SU-DHL-6 (cell line): ENCODE measurements around the gene MPC2.

ENCODE experiments used
- H2AFZ ChIP-seq: fragments of 200-600 bp; sonication (generic); 2 replicates; pipeline ENCODE4 v1.6.1; 2014; ENCODE audit warnings: low read depth, mild to moderate bottlenecking, moderate library complexity, mixed read lengths, antibody characterized with exemption, low read length; ENCODE audit not compliant: severe bottlenecking
- H3F3A ChIP-seq: fragments of 200-600 bp; shearing (Covaris generic); 2 replicates; pipeline ENCODE4 v1.6.0; 2016; ENCODE audit warnings: antibody characterized with exemption, mild to moderate bottlenecking; ENCODE audit not compliant: insufficient read depth
- H3K27ac ChIP-seq: fragments of 200-600 bp; sonication (generic); 2 replicates; pipeline ENCODE4 v1.5.1; 2016; ENCODE audit warnings: low read depth, mild to moderate bottlenecking, low read length, moderate library complexity, mixed read lengths
- H3K27me3 ChIP-seq: fragments of 200-600 bp; sonication (generic), shearing (Covaris generic); 2 replicates; pipeline ENCODE4 v1.6.0; 2014; ENCODE audit warnings: mild to moderate bottlenecking, low read length
- H3K36me3 ChIP-seq: fragments of 200-600 bp; sonication (generic); 2 replicates; pipeline ENCODE4 v1.6.1; 2014; ENCODE audit warnings: mild to moderate bottlenecking, low read length, mixed read lengths
- H3K4me2 ChIP-seq: fragments of 300-600, 200-600 bp; shearing (Covaris generic), sonication (generic); 2 replicates; pipeline ENCODE4 v1.6.0; 2014; ENCODE audit warnings: low read length, low read depth, mild to moderate bottlenecking; ENCODE audit not compliant: poor library complexity, severe bottlenecking
- H3K4me3 ChIP-seq: fragments of 200-600 bp; sonication (generic); 2 replicates; pipeline ENCODE4 v1.5.1; 2014; ENCODE audit warnings: antibody characterized with exemption, low read length, mild to moderate bottlenecking, mixed read lengths; ENCODE audit not compliant: insufficient read depth, poor library complexity, severe bottlenecking
- H3K79me2 ChIP-seq: fragments of 200-600 bp; sonication (generic); 2 replicates; pipeline ENCODE4 v1.6.1; 2014; ENCODE audit warnings: mild to moderate bottlenecking, low read length, moderate library complexity; ENCODE audit not compliant: insufficient read depth
- H3K9ac ChIP-seq: fragments of 200-600 bp; sonication (generic); 2 replicates; pipeline ENCODE4 v1.7.0; 2014; ENCODE audit warnings: mild to moderate bottlenecking, low read length
- H3K9me2 ChIP-seq: fragments of 200-600 bp; sonication (generic); replicated peaks from 2 replicates; pipeline ENCODE4 v1.6.1; 2014; ENCODE audit warnings: low read length; ENCODE audit not compliant: insufficient read depth
- H3K9me3 ChIP-seq: fragments of 200-600 bp; sonication (generic); 2 replicates; pipeline ENCODE4 v1.6.1; 2014; ENCODE audit warnings: low read length, mixed read lengths; ENCODE audit not compliant: insufficient read depth
- H4K20me1 ChIP-seq: fragments of 200-600 bp; sonication (generic); 2 replicates; pipeline ENCODE4 v1.6.1; 2014; ENCODE audit warnings: low read depth, mild to moderate bottlenecking, antibody characterized with exemption, low read length, moderate library complexity, mixed read lengths
- CTCF ChIP-seq: fragments of 200-600 bp; sonication (generic); IDR thresholded peaks from one replicate; pipeline ENCODE4 v1.5.1; 2017; ENCODE audit warnings: antibody characterized with exemption, mild to moderate bottlenecking, low read length, moderate library complexity; ENCODE audit not compliant: insufficient read depth, poor library complexity, severe bottlenecking
- EZH2phosphoT487 ChIP-seq: fragments of 200-600 bp; sonication (generic), shearing (Covaris generic); conservative IDR thresholded peaks from 2 replicates; pipeline ENCODE4 v1.6.1; 2018; ENCODE audit warnings: mild to moderate bottlenecking, antibody characterized with exemption, low read length, moderate library complexity, mixed read lengths

The MPC2 gene

DNA sequence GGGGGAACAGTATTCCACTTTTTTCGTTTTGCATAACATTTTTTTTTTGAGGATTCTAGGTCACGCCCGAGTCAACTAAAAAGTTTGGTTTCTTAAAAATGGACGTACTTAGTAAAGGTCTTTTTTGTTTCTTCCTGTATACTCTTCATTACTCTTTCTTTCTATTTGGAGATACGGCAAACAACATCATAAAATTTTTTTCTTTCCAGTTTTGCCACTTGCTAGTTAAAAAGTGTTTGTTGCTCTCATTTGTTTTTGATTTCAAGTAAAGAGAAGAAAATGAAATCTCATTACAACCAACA is 788 bp upstream of the MPC2 start:
- Histone ChIP-seq H3K9me3 (no peaks in the 10 kb centered on the region), H3K4me3 (peak overlapping the region; percentile 71), H3K4me2 (peak overlapping the region; percentile 99), H3K27ac (peak overlapping the region; percentile 89), H3K9me2 (no peaks in the 10 kb centered on the region), H3K36me3 (no peaks in the 10 kb centered on the region), H3F3A (no peaks in the 10 kb centered on the region), H4K20me1 (peaks cover 13% of the 10 kb centered on the region), H2AFZ (peak overlapping the region; percentile 69), H3K9ac (peak overlapping the region; percentile 78), H3K79me2 (peaks cover 79% of the 10 kb centered on the region), H3K27me3 (no peaks in the 10 kb centered on the region)
- TF ChIP-seq EZH2phosphoT487, result no peak
- TF ChIP-seq CTCF, result no peak

DNA sequence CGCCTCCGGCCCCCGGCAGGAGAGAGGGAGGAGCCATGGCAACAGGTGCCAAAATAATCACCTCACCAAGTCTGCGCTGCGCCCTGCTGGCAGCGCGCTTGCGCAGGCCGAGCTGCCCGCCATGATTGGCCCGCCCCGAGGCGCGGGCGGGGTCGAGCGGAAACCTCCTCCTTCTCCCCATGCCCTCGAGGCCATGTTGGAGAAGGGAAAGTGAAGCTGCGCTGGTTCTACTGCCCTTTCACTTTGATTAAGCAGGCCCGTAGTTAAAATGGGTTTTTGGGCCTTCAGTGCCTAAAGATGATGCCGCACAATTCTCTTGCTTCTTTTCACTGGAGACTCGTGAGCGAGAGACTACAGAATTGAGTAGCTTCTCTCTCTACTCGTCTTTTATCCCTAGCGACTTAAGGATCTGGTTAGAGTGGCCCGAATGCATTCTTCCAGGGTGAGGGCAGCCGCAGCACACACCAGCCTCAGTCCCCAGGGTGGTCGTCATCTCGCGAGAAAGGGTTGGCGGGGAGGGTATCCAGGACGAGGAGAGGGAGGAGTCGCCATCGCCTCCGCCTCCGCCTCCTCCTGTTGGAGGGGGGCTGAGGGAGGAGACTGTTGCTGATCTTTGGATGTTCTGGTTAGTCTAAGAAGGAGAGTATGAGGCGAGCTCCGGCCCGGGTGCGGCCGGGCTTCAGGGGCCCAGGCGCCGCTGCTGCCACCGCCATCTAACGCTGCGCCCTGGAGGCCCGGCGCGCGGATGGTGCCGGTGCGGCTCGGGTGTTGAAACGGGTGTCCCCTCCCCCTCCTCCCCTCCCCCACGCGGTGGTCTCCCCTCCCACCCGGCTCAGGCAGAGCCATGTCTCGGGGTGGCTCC is 573 bp downstream of the MPC2 start, which contains the start of gene DCAF6:
Gene DCAF6 (plus strand): TSS at position 616 of the 862 bp plus-strand sequence. CDS start 229 bp downstream, at position 845.
- TF ChIP-seq CTCF (no peak), EZH2phosphoT487 (no peak)
- H3K27me3 ChIP-seq, result no peaks in the 10 kb centered on the region

GRCh38 chr1:167935216-167936067 is 1.4 kb downstream of the MPC2 start:
- Histone ChIP-seq H3K27ac (peak overlapping the region; percentile 41), H2AFZ (peak overlapping the region; percentile 91)

More for the DNA sequence above, 573 bp downstream of the MPC2 start, which contains the start of gene DCAF6:
- Histone ChIP-seq H3K4me3 (peak within 1 kb of the TSS; percentile 71), H3K79me2 (peaks cover 66% of the 10 kb centered on the region), H3K4me2 (peak within 1 kb of the TSS; percentile 99), H3K27ac (peak within 1 kb of the TSS; percentile 89), H3K9me2 (no peaks in the 10 kb centered on the region), H3K9ac (peak within 1 kb of the TSS; percentile 78), H3K9me3 (no peaks in the 10 kb centered on the region), H4K20me1 (peaks cover 15% of the 10 kb centered on the region), H3F3A (no peaks in the 10 kb centered on the region), H2AFZ (peak within 1 kb of the TSS; percentile 91), H3K36me3 (no peaks in the 10 kb centered on the region)

More at GRCh38 chr1:167935216-167936067, 1.4 kb downstream of the MPC2 start:
- TF ChIP-seq CTCF (no peak), EZH2phosphoT487 (no peak)
- Histone ChIP-seq H3K9me2 (no peaks in the 10 kb centered on the region), H3K4me3 (peak overlapping the region; percentile 65), H3K9me3 (no peaks in the 10 kb centered on the region), H3K27me3 (no peaks in the 10 kb centered on the region), H3K9ac (peak overlapping the region; percentile 78), H3K36me3 (no peaks in the 10 kb centered on the region), H3K79me2 (peaks cover 57% of the 10 kb centered on the region), H3K4me2 (peak overlapping the region; percentile 87), H3F3A (no peaks in the 10 kb centered on the region), H4K20me1 (peaks cover 9% of the 10 kb centered on the region; the same call in 1 of the 2 replicates)
